ENCODE results near the gene KHSRP.

The KHSRP gene

GRCh38 chr19:6381030-6381750 is 43.4 kb downstream of the KHSRP start:
- H3K4me3 ChIP-seq (ENCODE audit: severe bottlenecking): no peak overlapping the region
- no peaks in the 10 kb centered on the region for H3K9me3 ChIP-seq (ENCODE audit: severe bottlenecking)
- no peaks in the 10 kb centered on the region for H3K4me1 ChIP-seq (ENCODE audit: insufficient read depth, poor library complexity, severe bottlenecking)
- DNase-seq (ENCODE audit: low spot score) (no peak), ATAC-seq (ENCODE audit: low read depth) (no peak)
- H3K36me3 ChIP-seq (ENCODE audit: low read depth): peaks cover 56% of the 10 kb centered on the region
- no peak overlapping the region for H3K27ac ChIP-seq (ENCODE audit: poor library complexity, severe bottlenecking)
- no peaks in the 10 kb centered on the region for H3K27me3 ChIP-seq (ENCODE audit: insufficient read depth, poor library complexity, severe bottlenecking)
- no peak for TF ChIP-seq CTCF (IDR thresholded peaks at IDR 0.05; ENCODE audit: poor library complexity, severe bottlenecking)

- no peak for DNase-seq (ENCODE audit: low spot score)
- no peaks in the 10 kb centered on the region for H3K4me1 ChIP-seq (ENCODE audit: insufficient read depth, poor library complexity, severe bottlenecking)
- H3K9me3 ChIP-seq (ENCODE audit: severe bottlenecking): no peaks in the 10 kb centered on the region
- TF ChIP-seq CTCF (IDR thresholded peaks at IDR 0.05; ENCODE audit: poor library complexity, severe bottlenecking): no peak
- H3K27me3 ChIP-seq (ENCODE audit: insufficient read depth, poor library complexity, severe bottlenecking): no peaks in the 10 kb centered on the region
- no peak for ATAC-seq (ENCODE audit: low read depth)
- H3K27ac ChIP-seq (ENCODE audit: poor library complexity, severe bottlenecking): no peak overlapping the region
- no peak overlapping the region for H3K4me3 ChIP-seq (ENCODE audit: severe bottlenecking)
- peaks cover 46% of the 10 kb centered on the region for H3K36me3 ChIP-seq (ENCODE audit: low read depth)
These were observed 44.9 kb downstream of the KHSRP start for GRCh38 chr19:6379744-6380143.

DNA sequence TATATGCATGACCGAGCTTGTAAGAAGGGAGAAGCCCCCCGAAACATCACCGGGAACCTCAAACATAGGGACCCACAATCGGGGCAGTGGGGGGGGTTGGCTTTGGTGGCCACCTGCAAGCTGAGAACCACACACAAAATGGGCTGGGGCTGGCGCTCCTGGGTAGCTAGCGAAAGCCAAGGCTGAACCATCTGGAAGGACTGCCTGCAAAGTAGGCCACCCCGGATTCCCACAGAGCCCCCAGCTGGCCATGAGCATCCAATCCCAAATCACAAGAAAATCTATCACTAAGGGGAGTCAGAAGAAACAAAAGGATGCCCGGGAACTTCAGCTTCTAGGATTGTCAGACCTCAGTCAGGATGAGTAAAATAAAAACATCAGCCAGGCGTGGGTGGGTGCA is 46.1 kb downstream of the KHSRP start:
- no peak for TF ChIP-seq CTCF (IDR thresholded peaks at IDR 0.05; ENCODE audit: poor library complexity, severe bottlenecking)
- Histone ChIP-seq H3K9me3 (ENCODE audit: severe bottlenecking) (no peaks in the 10 kb centered on the region), H3K27ac (ENCODE audit: poor library complexity, severe bottlenecking) (no peak overlapping the region), H3K4me1 (ENCODE audit: insufficient read depth, poor library complexity, severe bottlenecking) (no peaks in the 10 kb centered on the region), H3K4me3 (ENCODE audit: severe bottlenecking) (no peak overlapping the region), H3K27me3 (ENCODE audit: insufficient read depth, poor library complexity, severe bottlenecking) (no peaks in the 10 kb centered on the region), H3K36me3 (ENCODE audit: low read depth) (peaks cover 37% of the 10 kb centered on the region)
- no peak for ATAC-seq (ENCODE audit: low read depth)
- no peak for DNase-seq (ENCODE audit: low spot score)

DNA sequence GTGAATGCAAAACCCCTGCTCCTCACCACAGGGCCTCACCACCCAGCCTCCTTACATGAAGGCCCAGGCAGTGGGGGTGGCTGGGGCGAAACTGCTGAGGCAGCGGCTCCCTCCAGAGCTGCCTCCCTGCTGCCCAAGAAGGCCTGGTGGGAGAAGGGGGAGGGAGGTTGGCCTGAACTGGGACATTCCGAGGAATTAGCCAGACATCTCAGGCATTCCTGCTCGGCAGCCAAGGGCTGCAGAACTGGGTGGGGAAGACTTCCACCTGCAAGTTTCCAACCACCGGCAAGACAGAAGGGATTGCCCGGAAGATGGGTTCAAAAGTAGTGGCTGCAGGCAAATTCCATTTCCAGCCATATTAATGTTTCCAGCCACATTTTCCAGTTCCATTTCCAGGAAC is 46.6 kb downstream of the KHSRP start:
- Histone ChIP-seq H3K27me3 (ENCODE audit: insufficient read depth, poor library complexity, severe bottlenecking) (no peaks in the 10 kb centered on the region), H3K27ac (ENCODE audit: poor library complexity, severe bottlenecking) (no peak overlapping the region), H3K4me3 (ENCODE audit: severe bottlenecking) (no peak overlapping the region), H3K36me3 (ENCODE audit: low read depth) (peaks cover 35% of the 10 kb centered on the region), H3K4me1 (ENCODE audit: insufficient read depth, poor library complexity, severe bottlenecking) (no peaks in the 10 kb centered on the region), H3K9me3 (ENCODE audit: severe bottlenecking) (no peaks in the 10 kb centered on the region)
- ATAC-seq (ENCODE audit: low read depth) (no peak), DNase-seq (ENCODE audit: low spot score) (no peak)
- no peak for TF ChIP-seq CTCF (IDR thresholded peaks at IDR 0.05; ENCODE audit: poor library complexity, severe bottlenecking)

- ATAC-seq (ENCODE audit: low read depth) (no peak), DNase-seq (ENCODE audit: low spot score) (no peak)
- H3K36me3 ChIP-seq (ENCODE audit: low read depth): peaks cover 24% of the 10 kb centered on the region
- no peak for TF ChIP-seq CTCF (IDR thresholded peaks at IDR 0.05; ENCODE audit: poor library complexity, severe bottlenecking)
- H3K27me3 ChIP-seq (ENCODE audit: insufficient read depth, poor library complexity, severe bottlenecking): no peaks in the 10 kb centered on the region
- no peak overlapping the region for H3K4me3 ChIP-seq (ENCODE audit: severe bottlenecking)
- H3K9me3 ChIP-seq (ENCODE audit: severe bottlenecking): no peaks in the 10 kb centered on the region
- H3K4me1 ChIP-seq (ENCODE audit: insufficient read depth, poor library complexity, severe bottlenecking): no peaks in the 10 kb centered on the region
- no peak overlapping the region for H3K27ac ChIP-seq (ENCODE audit: poor library complexity, severe bottlenecking)
These were observed 48.0 kb downstream of the KHSRP start for GRCh38 chr19:6376512-6377190.

All from RWPE2 (cell line).